Stimulated activated CD4-positive, alpha-beta T cell treated with anti-CD3 and anti-CD28 coated beads, Interleukin-4, amount 100 ng/mL, for 1 hour (primary cell): Measurements from ENCODE around the gene GET4.
A peak's percentile ranks its signal among the peaks of the same experiment; 100 is the strongest.

ENCODE experiments used
- DNase-seq: peaks from one replicate; pipeline ENCODE4 v3.0.0-alpha.2; 2020

The GET4 gene

DNA sequence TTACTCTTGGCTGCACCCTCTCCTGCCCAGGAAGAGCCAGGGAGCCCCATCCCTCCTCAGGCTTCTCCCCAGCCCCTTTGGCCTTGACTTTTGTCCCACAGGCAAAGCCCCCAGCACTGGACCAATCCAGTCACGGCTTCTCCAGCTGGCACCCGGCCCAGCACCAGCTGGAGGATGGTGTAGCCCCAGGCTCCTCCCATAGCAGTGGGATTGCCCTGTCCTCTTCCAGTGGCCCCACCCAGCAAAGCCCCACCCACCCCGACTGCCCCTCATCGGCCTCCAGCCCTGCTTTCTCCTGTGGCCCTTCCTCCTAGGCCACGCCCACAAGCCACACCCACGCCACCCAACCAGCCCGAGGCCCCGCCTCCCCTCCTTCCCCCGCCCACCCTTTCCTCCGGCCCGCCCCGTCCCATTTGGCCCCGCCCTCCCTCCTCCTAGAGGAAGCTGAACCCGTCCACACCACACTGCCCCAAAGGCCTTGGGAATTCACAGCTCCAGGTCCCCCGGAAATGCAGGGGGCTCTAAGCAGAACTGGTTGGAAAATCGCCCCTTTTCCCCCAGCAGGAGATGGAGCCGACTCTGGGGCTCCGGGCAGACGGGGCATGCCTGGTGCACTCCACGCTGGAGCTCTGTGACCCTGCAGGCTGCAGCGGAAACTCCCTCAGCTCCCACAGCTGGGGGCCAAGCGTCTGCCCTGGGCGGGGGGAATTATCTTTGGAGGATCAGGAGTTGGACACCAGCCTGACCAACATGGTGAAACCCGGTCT lies 25.2 kb downstream of the GET4 start:
- peak; percentile 58 for DNase-seq

DNA sequence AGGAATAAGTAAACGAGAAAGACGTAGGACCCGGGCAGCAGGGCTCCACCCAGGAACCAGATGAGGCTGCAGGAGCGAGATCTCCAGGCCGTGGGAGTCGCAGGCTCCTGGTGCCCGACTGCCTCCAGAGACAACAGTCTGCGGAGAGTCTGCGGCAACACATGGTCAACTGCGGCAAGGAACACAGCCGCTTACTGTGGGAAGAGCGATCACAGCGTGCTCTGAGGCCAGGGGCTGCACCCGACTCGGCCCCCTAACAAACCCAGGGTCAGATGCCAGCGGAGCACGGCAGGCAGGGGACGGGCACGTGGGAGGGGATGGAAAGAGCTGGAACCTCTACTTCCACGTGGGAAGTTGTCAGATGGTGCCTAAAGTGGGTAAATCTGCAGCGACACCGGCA lies 26.6 kb downstream of the GET4 start:
- no peak for DNase-seq

DNA sequence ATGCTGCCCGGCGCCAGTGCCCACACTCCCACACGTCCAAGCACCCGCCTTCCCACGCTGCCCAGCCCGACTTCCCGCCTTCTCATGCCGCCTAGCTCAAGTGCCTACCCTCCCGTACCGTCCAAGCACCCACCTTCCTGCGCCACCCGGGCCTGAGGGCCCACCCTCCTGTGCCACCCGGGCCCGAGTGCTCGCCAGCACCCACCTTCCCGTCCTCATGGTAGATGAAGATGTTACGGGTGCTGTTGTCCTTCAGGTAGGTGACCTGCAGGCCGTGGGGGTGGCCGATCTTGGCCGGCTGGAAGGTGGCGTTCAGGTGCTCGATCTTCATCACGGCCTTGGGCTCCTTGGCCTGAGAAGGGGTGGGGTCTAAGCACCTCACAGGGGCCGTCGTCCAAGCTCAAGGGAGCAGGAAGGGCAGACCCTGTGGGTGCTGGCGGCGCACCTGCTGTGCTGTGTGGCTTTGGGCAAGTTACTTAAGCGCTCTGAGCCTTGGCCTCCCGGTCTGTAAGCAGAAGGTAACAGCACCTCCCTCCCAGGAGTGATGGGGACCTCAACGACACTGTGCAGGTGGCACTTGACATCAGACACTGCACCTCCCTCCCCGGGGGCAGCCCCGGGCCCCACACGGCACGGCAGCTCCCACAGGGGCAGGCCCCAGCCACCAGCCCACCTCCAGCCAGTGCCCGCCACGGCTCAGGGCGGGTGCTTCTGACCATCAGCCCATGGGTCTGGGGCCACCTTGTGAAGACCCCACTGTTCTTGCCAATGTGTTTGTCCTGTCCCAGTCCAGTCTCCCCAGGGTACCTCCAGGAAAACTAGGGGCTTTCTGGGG lies 27.8 kb downstream of the GET4 start:
- no peak for DNase-seq

DNA sequence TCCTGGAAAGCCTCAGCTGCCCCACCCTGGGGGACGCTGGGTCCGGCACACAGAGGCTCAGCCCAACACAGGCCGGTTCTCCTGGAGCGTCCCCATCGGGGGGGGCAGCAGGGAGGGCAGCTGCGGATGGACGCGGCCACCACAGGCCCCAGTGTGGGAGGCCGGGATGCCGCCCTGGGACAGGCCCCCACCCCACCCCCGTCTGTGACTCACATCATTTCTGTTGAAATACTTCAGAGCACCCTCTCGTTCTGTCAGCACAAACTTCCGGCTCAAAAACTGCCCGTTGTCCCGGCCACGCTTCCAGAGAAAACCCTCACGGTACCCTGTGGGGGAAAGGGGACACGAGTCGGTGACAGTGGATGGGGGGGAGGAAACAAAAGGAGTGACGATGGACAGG lies 28.5 kb downstream of the GET4 start:
- no peak for DNase-seq

DNA sequence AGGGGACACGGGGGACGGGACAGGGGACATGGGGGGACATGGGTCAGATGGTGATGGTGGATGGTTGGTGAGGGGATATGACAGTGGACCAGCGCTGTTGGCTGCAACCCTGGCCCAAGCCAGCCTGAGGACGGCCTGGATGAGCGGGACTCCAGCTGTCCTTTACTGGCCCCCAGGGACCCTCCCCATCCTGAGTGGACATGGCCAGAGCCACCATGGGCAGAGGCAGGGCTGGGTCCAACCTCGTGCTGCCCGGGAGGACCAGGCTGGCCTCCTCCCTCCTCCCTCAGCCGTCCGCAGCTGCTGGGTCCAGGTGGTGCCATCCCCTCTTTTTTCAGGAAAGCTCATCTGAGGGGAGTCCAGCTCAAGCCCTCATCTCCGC lies 30.4 kb downstream of the GET4 start:
- no peak for DNase-seq

DNA sequence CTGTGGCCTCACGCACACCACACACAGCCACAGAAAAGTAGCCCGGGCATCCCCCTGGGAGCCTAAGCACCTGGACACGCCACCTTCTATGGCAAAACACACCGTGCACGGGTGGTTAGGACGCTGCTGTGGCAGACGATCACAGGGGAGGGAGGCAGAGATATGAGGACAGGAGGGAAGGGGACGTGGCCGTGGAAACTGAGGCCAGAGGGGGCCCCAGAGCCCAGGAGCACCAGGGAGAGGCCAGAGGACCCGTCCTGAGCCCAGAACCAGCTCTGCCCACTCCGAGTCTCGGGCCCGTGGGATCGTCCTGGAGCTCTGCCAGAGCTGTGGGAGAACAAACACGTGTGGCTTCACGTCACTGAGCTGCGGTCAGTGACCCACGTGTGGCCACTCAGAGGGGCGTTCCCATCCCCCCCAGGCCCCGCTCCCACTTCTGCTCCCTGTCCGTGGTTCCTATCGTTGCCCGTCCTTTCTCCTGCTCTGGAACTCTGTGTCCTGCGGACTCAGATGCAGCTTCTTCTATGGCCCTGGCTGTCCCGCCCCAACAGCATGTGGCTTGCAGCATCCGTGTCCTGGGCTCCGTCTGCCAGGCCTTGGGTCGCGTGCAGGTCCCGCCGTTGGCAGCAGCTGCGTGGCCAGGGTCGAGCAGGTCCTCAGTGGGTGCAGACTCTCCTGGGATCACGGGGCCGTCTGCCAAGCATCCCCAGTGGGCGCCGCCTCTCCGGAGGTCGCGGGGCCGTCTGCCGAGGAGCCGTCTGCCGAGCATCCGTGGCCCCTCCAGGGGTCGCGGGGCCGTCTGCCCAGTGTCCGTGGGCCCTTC lies 31.0 kb downstream of the GET4 start:
- DNase-seq, result no peak

DNA sequence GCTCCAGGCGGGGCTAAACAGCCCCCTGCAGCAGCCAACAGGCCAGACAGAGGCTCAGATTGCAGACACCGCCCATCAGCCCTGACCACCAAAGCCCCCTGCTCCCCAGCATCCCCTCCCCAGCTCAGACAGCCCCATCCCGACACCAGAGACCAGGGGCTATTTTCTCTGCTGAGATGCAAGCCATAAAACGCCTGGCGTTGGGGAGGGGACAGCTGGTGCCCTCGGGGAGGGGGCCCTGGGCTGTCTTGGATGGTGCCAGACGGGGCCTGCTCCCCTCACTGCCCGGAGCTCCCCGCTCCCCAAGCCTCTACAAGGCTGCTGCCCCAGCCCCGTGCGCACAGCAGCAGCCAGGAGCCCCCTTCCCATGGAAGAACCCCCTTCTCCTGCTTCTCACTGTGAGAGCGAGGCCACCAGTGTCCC lies 31.8 kb downstream of the GET4 start:
- DNase-seq, result no peak

DNA sequence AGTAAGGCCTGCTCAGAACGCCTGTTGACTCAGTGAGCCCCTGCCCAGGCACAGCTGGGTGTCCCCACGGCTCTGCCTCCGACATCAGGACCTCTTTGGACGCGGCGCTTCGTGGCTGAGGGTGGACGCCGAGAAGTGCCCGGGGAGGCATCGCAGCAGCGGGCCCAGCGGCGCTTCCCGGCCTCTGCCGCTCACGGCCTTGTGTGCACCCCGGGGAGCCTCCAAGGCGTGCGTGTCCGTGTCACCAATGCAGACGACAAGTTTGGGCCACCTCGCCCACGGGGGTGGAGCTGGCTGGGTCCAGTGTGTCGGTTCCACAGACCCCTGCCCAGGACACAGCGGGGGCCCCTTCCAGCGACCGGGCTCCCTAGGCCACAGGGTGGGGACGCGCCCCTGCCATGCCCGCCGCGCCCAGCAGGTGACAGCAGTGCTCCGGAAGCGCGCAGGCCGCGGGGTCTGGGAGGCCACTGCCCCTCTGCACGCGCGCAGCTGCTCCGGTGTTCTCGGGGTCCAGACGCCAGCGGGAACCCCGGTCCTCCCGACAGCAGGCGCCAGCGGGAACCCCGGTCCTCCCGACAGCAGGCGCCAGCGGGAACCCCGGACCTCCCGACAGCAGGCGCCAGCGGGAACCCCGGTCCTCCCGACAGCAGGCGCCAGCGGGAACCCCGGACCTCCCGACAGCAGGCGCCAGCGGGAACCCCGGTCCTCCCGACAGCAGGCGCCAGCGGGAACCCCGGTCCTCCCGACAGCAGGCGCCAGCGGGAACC lies 32.4 kb downstream of the GET4 start:
- peak; percentile 66 for DNase-seq

DNA sequence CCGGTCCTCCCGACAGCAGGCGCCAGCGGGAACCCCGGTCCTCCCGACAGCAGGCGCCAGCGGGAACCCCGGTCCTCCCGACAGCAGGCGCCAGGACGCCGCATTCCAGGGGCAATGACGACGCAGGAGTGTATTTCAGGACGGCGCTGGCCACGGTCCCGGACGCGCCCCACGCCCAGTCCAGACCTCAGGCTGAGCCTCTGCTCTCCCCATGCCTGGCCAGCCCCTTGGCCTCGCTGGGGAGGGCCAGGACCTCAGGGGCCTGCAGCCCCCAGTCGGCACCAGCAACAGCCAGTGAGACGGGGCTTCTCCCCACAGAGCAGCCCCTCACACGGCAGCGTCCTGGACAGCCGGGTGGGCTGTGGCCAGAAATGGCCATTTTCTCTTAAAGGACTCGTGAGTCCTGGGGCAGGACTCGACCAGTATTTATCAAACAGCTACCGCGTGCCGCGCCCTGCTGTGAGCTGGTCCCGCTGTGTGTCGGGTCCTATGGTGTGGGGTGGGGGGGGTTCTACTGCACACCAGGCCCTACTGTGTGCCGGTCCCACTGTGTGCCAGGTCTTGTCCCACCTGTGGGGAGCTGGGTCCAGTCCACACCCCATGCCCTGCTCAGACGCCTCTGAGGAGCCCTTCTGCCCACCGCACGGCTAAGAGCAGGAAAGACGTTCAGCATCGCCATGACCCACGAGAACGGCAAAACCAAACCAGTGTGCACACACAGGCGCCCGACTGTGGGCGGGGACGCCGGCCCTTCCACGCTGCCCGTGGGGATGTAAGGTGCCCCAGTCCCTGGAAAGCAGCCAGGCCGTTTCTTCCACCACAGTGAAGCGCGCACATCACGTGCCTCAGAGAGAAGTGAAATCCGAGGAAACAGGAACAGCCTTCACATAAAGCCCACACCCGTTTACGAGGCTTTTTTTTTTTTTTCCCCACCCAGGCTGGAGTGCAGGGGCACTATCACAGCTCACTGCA lies 33.3 kb downstream of the GET4 start:
- no peak for DNase-seq

DNA sequence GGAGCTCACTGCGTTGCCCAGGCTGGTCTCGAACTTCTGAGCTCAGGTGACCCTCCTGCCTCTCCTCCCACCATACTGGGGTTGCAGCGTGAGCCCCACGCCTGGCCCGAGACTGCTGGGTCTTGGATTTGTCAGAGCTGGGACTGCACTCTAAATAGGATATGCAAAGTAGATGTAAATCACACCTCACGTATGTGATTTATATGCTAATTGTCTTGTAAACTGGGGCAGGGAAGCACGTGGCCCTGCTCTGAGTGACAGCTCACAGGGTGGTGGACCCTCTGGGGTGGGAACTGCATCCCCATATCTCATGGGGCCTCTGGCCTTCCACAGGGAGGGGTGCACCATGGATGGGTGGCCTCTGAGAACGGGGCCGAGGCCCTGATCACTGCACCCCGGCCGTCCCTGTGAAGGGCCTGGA lies 34.1 kb downstream of the GET4 start:
- no peak for DNase-seq

DNA sequence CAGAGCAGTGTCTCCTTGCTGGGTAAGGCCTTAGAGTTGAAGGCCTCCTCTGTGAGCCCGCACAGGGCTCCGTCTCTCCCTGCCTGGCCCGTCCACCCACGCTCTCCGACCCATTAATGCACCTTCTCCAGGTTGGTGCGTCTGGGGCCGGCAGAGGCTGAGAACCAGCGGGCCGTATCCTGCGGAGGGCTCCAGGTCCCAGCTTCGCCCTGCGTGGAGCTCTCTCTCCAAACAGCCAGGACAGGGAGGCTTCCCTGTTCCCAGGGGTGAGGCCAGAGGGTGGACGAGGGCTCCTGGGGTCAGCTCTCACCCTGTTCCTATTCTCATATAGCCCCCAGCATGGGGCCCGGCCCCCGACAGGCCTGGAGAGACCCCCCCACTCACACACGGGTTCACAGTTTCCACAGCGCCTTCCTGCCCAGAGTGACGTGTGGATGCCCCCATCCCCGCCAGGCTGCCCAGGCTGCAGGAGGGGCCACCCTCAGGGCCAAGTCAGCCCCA lies 34.6 kb downstream of the GET4 start:
- no peak for DNase-seq

DNA sequence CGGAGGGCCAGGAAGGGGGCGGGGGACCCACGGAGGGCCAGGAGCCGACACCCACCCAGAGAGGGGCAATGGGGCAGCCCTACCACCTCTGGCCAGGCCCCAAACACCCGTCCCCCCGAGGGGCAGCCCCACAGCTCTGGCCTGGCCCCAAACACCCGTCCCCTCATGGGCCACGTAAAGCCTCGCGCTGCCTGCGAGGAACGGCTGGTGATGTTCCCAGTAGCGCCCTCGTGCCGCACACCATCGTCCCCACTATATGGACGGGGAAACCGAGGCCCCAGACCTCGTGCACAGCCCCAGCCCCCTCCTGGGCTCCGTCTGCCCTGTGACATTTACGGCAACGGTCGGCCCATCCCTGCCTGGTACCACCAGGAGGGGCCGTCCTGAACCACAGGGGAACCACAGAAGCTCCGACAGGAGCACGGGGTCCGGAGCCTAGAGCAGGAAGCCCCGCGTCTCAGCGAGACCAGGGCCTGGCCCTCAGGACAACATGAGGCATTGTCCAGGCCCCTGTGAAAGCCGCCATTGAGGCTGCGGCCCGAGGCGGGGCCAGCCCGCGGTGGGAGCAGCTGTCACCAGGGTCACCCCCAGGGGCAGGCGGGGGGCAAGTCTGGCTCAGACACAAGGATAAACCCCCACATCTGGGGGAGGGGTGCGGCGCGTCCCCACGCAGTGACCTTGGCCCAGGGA lies 35.6 kb downstream of the GET4 start:
- no peak for DNase-seq

DNA sequence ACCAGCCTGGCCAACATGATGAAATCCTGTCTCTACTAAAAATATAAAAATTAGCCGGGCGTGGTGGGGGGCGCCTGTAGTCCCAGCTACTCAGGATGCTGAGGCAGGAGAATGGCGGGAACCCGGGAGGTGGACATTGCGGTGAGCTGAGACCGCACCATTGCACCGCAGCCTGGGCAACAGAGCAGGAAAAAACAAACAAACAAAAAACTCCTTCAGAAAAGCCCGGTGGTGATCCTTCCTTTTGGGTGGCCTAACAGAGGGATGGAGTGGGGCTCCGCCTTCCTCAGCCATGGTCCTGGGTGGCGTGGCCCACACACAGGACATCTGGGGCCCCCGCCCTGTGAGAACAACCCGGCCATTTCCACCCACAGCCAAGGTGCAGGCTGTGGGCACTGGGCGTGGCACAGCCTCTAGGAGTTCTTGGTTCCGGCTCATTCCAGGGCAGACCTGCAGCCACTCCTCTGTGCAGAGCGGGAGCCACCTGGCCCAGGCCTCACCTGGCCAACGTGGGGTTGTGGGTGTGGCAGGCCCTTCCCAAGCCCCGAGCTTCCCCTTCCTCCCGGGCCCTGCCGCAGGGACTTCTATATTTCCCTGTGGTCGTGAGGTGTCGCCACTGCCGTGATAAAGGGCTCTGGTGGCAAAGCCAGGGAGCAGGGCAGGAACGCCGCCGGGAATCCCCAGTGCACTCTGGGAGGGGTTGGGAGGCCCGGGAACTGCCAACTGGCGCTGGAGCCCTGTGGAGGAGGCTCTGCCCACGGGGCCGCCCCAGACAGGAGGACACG lies 37.6 kb downstream of the GET4 start:
- DNase-seq, result no peak

DNA sequence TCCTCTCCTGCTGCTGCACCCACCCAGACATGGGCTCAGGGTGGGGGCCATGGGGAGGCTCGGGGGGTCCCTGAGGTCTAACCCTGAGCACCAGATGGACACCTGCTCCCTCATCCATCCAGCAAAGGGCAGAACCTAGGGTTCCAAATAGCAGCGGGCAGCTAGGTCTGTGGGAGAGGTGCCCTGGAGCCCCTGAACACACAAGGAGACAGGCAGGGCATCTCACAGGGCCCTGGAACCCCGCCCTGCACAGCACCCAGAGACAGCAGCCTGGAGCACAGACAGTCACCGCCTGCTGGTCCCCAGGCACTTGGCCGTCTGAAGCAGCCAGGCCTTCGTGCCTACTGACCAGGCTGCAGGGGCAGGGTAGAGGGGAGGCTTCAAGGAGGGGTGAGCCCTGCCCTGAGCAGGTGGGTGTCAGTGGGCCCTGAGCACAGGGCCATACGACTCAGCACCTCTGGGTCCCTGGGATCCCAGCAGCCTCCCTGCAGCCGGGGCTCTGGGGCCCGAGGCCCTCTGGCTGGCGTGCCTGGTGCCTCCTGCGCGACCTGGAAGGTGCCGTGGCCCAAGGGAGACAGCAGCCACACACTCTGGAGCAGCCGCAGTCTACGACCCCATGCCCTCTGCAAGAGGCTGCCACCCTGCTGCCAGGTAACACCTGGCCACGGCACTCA lies 38.3 kb downstream of the GET4 start:
- DNase-seq, result no peak

DNA sequence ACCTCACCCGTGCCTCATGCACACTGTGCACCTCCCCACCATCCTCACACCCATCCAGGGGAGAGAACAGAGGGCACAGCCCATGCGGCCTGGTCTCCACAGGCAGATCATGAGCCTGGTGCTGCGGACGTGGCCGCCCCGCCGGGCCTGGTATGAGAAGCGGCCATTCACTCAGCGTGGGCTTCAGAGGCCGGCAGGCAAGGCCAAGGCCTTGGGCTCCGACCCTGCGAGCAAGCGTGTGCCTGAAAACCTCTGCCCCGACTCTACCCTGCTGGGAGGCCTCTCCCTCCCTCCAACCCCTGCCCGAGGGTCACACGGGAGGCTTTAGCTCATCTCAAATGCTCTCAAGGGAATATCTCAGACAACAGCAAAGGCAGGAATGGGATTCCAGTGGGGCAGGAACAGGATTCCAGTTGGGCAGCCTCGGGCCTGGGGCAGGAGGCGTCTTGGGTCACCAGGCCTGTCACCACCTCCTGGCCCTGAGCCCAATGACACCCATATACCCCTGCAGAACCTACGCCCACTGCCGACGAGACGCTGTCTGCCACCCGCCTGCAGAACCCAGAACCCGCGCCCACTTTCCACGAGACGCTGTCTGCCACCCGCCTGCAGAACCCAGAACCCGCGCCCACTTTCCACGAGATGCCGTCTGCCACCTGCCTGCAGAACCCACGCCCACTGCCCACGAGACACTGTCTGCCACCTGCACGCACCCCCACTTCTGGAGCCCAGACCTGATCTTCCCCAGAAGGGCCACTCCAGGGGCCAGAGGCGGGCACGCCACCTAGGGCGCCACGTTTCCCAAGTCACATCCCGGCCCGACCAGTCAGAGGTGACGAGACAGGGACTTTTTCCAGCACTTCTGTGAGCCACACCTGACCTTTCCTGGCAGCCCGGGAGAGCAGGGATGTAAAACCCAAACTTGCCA lies 39.2 kb downstream of the GET4 start:
- no peak for DNase-seq

DNA sequence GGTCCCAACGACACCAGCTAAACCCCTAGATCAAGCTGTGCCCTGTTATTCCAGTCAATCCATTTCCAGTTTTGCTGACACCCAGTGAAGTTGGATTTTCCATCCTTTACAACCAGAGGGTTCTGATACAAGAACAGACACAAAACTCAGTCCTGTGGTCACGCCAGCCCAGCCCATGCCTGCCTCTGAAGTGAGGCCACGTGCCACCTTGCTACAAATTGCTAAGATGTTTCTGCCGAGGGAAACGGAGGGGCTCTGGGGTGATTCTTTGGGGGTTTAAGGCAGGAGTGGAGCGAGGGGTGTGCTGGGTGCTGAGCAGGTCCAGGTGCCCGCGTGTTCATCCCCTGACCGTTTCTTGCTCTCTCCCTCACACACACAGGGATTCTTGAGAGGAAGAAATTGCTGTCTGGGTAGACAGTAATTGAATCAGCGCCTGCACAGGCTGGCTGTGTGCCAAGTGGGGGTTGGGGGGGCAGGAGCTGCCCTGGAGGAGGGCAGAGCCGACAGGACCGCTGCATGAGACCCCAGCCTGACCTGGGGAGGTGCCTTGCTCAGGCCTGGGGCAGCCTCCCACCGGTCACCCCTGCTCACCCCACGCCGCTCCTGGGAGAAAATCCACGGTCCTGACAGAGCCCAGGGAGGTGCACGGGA lies 40.1 kb downstream of the GET4 start:
- no peak for DNase-seq
